ENCODE results near the gene CFAP61.

Gene CFAP61

DNA sequence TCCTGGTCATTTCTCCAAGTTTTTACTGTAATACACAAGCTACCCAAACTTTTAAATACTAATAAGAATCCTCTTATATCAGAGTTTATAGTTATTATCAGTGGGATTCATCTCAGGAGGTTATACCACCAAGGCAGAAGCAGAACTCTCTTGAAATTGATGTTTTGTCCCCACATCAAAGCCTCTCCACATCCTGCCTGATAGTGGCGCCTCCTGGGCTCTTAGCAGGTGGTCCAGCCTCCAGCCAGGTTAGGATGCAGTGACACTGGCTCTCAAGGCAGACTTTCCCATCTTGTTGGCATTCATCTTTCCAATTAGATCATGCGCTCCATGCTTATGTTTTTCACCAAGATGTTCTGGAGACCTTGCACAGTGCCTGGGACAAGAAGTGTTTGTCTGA is 233.7 kb downstream of the CFAP61 start:
- DNase-seq = no peak

DNA sequence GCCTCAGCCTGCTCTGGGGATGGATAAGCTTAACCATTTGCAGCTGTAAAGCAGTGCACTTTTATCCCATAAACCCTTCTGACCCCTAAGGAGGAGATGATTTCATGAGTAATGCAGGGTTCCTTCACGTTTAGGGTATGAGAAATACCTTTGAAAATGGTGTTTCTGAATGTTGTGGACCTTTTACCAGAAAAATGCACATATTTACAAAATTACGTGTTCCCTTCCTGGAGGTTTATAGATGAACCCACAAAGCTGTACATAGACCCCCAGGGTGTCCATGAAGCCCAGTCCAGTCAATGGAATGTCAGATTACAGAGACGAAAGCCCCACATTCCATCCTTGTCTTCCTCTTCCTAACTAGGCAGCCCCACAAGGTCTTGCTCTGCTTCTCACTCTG is 237.0 kb downstream of the CFAP61 start:
- DNase-seq = no peak

DNA sequence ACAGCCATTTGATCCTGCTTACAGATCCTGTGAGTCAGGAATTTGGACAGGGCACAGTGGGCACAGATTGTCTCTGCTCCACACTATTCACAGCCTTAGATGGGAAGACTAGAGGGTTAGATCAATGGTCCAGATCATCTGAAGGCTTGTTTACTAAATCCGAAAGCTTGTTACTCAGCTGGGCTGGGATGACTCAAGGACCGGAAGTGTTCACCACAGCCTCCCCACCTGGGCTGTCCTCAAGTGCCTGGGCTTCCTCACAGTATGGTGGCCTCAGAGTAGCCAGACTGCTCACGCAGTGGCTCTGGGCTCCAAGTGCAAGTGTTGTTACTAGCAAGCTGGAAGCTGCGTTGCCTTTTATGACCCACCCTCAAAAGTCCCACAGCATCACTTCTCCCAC is 240.1 kb downstream of the CFAP61 start:
- no peak for DNase-seq

DNA sequence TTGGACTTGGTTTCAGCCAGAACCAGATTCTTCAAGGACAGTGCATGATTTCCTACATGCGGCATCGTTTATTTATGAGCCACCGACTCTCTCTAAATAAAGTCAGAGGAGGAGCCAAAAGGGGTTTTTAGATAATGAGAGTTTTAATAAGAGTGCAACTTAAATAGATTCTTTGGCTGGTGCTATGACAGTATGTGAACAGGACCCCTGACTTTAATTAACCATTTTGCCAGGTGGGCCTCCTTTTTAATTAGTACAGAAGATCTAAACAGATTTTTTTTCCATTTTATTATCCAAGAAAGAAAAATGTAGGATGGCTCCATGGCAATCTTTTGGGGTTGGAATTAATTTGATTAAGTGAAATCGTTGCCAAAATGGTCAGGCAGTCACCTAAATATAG is 240.8 kb downstream of the CFAP61 start:
- DNase-seq = no peak

DNA sequence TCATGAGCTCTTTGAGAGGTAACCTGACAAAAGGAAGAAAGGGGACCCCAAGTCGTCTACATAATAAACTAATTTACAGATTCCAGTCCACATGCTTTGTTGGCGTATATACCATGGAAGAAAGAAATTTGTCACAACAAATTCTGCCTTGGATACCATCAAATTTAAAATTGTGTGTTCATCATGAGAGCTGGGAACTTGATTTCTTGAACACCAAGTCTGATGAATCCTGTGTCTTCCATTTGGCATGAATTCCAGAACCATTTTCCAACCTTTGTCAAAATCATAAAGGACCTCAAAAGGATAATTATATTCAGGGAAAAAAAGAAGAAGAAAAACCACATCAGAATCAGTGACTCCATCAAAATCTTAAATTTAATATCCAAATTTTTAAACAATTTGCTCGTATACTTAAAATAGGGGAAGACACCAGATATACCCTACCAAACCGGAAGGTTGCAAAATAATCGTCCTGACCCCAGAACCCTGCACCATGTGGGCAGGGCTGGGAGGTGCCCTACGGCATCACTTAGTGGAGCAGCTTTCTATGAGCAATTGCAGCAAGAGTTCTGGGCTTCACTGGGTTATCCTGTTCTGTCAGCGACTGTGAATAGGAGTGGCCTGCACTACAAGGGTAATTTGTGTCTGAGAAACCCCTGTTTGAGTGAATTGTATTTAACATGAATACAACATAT is 241.5 kb downstream of the CFAP61 start:
- no peak for DNase-seq

DNA sequence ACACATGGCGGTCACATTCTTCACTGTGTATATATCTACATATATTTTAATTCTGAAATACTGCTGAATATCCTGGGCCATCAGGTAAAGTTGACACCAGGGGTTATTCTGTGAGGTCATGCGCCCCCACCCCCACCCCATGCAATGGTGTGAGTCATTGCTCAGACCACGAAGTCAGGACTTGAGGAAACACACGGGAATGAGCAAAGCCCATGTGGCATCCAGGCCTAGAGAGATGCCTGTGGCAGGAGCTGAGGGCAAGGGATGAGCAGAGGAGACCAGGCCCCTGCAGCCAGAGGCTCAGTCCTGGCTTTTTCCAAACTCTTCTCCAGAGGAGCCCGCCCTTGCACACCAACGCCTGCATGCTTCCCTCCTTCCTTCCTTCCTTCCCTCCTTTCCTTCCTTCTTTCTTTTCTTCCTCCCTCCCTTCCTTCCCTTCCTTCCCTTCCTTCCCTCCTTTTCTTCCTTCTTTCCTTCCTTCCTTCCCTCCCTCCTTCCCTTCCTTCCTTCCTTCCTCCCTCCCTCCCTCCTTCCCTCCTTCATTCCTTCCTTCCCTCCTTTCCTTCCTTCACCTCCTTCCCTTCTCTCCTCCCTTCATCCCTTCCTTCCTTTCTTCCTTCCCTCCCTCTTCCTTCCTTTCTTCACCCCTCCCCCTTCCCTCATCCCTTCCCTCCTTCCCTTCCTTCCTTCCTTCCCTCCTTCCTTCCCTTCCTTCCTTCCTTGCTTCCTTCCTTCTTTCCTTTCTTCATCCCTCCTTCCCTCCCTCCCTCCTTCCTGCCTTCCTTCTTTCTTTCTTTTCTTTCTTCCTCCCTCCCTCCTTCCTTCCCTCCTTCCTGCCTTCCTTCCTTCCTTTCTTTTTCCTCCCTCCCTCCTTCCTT is 243.5 kb downstream of the CFAP61 start:
- DNase-seq = no peak

DNA sequence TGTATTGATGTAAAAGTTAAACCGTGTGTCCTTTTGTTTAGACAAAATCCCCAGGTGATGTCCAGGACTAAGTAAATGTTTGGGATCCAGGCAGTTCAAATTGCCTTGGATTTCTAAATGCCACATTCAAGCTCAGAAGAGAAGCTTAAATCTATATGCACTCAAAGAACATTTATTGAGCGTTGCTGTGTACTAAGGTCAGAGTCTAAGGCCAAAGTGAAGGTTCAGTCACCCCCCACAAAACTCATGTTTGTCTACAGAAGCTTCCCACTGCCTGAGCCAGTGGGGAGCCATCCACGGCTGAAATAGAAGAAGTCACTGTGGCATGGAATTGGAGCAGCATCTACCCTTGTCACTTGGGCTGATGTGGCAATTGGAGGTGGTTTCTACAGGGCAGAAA is 244.8 kb downstream of the CFAP61 start:
- DNase-seq = no peak

DNA sequence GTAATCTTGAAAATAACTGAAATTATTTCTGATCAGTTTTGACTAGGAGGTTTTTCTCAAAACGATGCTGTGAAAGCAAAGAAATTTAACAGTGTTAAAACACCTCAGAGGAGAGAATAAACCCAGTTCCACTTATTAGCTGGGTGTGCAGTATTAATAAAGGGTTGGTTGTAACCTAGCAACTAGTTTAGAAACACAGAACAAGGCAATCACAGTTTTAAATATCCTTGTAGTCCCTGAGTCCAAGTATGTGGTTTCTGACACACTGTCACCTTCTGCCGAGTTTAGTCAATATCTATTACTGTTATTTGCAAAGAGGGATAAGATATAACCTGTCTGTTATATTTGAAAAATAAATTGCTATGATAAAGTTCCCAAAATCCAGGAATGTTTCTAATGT is 245.4 kb downstream of the CFAP61 start:
- DNase-seq = no peak

DNA sequence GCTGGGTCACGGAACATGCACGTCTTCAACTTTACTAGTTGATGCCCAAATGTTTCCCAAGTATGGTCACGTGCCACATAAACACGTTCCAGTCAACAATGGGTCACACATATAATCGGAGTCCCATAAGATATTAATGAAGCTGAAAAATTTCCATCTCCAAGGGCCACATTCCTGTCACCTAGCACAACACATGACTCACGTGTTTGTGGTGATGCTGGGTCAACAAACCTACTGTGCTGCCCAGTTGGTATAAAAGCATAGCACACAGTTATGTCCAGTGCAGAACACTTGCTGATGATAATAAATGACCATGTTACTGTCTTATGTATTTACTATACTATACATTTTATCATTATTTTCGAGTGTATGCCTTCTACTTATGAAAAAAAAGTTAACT is 247.6 kb downstream of the CFAP61 start:
- no peak for DNase-seq

DNA sequence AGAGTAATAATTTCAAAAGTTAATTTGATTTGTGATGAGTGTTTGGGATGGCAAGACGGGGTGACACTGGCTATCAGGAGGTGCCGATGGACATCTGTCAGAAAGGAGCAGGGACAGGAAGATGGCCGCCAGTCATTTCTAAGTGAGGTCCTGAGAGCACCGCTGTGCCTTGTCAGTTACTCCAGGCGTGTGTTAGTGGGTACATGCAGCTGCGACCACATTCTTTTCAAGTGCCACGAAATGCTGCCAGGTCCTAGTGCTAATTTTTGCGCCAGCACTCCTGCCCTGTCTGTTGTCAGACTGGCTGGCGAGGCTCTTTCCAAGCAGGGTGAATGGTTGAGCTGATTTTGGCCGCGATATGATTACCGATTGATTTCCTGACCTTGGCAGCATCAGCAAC is 251.0 kb downstream of the CFAP61 start:
- no peak for DNase-seq

DNA sequence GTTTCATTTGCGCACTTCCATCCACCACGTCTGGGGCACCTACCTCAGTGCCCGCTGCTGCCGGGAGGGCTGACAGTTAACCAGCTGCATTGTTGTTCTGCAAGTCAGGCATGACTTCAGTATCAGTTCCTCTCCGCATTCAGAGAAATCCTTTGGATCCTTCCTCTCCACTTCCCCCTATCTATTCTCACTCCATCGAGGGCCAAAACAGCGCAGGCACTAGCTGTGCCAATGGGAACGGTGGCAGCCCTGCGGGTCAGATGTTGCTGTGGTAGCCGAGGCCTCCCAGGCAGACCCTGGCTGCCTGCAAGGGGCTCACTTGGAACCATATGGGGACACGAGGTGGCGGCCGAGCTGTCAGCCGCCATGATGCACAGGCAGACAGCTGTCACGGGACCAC is 251.4 kb downstream of the CFAP61 start:
- DNase-seq = no peak

DNA sequence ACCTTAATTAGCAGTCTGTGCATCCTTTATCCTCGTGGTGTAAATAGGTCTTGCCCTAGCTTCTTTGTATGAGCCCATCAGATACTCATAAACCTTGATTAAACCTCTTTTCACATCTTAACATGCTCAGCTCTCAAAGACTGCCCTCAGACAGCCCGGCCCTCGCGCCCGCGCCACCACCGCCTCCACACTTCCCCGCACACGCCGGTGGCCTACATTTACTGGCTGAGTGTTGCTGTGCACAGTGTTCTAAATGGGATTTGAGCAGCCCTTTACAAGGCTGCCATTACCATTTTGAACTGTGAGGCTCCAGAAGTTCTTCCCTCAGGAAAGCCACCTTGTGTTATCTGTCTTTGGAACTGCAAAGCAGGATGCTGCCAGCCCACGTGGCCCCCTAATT is 252.6 kb downstream of the CFAP61 start:
- no peak for DNase-seq

DNA sequence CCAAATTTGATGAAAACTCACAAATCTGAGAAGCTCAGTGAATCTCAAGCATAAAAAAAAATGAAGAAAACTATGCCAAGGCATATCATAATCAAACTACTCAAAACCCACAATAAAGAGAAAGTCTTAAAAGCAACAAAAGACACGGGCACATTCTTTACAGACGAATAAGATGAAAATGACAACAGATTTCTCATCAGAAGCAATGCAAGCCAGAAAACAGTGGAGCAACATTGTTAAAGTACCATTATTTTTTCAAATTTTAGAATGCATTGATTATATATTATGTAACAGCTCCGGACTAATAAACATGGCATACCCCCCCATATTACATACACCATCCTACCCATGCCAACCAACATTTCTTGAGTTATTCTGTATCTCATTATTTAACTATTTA is 260.2 kb downstream of the CFAP61 start:
- no peak for DNase-seq

DNA sequence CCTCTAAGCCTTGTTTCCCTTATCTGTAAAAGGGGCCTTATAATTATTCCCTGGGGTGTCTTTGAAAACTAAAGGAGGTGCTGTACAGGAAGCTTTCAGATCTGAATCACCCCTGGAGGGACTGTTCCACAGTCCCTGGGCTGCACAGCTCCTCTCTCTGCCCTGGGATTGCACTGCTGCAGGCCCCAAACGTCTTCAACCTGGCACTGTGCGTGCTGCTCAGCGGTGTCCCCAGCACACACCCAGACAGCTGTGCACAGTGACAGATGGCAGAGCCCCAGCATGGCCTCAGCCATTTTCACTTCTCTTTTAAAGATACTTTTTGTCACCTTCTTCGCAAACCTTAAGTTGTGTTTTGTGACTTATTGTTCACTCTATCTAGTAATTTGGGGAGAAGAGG is 264.9 kb downstream of the CFAP61 start:
- peak; percentile 56 for DNase-seq

DNA sequence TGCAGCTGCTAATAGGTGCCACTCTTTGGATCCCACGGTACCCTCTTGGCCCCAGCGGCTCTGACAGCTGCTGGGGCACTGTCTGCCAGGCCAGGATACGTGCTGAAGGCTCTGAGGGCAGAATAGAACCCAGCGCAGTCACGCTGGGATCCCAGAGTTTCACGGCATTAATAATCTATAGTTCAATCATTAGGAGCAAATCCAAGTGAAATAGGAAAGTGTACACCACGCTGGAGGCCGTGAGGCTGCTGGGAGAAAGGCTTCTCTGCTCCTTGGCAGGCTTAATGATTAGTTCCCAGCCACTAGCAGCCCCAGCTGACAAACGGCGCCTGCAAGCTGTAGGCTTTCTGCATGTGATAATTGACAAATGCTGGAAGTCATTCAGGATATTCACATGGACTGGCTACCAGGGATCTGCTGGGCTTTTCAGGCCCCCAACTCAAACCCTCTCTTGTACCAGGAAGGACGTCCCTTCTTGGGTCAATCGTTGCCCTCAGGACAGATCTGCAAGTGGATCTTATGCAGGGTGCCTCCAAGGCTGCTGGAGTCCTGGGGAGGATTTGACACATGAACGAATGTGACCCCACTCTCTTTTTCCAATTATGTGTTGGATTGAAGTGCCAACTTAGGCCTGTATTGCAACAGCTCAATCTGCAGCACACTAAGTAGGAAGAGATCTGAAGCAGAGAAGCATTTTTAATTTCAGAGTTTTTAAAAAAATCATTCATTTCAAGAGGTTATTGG is 265.5 kb downstream of the CFAP61 start:
- DNase-seq = peak; percentile 41

DNA sequence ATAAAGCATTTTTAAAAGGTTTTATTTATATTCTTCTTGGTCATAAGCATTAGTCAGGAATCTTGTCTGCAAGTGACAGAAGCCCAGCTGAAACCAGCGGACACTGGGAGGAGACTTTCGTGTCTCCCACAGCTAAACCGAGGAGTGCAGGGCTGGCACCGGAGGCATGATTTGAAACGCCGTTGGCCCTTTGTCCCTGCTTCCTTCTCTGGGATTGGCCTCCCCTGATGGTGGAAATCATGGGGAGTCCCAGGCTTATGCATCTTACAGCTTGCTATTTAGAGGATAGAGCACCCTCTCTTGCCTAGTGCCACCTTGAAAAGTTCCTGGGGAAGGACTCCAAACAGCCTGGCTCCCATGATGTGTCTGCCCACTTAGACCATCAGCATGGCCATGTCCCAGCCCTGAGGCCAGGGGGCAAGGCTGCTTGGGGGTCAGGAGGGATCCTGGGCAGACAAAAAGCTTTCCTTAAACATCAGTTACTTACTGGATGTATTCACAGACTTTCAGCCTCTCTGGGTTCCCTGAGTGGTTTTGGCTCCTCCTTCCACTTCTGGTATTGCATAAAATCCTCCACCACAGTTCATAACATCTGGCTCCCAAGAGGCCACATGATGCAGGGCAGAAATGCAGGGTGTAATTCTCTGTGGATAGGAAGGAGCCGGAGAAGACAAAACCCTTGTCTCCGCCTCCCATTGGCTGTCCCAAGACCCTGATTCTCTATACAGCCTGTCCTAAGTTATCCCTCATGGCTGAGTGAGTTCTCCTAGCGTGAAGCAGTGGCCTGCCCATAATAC is 266.2 kb downstream of the CFAP61 start:
- DNase-seq = no peak

DNA sequence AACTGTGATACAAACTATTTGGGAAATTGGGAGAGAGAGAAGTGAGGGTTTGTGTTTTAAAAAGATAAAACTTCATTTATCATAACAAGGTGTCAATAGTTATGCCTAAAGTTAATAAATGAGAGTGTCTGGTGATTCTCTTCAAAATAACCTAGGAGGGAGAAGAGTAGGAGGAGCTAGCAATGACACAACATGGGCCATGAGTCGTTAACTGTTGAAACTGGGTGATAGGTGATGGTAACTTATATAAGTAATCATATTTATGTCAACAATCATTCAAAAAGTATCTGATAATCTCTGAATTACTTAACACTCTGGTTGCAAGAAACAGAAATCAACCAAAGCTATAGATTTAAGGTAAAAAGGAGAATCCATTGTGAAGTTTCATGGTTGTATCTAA is 268.8 kb downstream of the CFAP61 start:
- DNase-seq = no peak

DNA sequence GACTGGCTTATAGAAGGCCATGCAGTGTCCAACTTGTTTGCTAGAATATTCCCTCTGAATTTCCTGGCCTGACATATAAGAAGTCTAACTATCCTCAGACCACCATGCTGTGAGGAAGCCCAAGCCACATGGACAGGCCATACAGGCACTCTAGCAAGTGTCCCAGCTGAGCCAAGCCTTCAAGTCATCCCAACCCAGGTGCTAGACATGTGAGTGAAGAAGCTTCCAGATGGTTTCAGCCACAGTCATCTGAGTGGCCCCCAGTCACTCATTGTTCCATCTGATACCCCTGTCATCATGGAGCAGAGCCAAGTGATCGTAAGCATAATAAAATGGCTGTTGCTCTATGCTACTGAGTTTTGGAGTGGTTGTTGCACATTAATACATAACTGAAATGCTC is 269.6 kb downstream of the CFAP61 start:
- DNase-seq = no peak

DNA sequence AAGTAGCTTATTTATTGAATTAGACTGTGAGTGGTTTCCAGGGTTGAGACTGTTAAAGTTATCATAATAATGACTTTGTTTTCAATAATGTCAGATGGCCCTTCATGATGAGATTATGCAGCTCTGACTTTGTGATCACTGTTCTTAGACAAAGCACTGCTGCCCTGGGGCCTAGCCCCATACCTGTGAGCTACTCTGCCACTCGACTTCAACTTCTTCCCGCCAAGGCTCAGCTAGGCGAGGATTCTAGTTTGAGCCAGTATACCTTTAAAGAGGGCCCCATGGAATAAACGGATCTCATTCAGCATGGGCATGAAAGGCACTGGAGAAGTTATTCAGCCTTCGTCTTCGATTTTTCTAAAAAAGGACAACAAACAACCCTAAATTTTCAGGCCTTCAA is 270.6 kb downstream of the CFAP61 start:
- no peak for DNase-seq

DNA sequence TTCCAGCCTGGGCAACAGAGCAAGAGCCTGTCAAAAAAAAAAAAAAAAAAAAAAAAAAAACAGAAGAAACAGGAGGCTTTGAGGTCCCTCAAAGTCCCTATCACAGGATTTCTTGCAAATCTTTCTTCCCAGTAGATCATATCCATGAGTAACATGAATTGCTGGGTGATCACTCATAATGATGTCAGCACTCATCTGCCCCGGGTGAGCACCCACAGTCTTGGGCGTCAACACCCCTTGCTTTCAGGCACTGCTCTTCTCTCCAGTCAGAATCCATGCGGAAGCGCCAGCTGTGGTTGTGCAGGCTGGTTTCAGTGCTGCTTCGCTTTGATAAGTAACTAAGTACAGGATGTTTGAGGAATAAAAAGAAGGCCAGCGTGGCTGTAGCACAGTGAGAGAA is 275.4 kb downstream of the CFAP61 start:
- DNase-seq = no peak

DNA sequence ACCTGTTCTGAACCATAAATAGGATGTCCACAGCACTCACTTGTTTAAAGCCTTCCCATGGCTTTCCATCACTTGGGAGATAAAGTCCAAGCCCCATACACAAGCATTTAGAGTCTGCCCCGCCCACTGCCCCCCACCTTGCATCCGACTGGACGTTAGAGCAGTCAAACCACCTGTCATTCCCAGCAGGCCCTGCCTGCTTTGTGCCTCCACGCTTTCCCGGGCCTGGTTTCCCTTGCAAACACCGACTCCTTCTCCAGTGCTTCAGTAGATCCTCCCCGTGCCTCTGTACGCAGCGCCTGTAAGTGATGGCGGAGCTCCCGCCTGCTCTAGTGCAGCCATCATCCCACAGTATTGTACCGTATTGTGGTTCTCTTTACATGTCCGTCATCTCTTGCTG is 277.2 kb downstream of the CFAP61 start:
- no peak for DNase-seq

DNA sequence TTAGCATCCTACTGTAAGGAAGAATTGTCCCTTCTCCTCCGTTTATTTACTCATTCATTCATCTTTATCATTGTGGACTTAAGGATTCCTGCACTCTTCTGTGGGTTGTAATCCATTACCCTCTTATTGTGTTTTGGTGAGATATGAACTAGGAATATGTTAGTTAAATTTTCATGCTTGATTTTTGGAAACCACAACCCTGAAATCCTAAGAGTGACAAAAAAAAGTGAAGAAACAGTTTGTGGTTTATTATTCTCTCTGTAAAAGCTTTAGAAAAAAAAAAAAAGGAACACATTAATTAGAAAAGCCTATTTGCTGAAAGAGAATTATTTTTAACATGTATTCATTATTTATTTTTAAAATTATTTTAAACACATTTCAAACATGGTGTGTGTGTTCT is 278.8 kb downstream of the CFAP61 start:
- DNase-seq = no peak

DNA sequence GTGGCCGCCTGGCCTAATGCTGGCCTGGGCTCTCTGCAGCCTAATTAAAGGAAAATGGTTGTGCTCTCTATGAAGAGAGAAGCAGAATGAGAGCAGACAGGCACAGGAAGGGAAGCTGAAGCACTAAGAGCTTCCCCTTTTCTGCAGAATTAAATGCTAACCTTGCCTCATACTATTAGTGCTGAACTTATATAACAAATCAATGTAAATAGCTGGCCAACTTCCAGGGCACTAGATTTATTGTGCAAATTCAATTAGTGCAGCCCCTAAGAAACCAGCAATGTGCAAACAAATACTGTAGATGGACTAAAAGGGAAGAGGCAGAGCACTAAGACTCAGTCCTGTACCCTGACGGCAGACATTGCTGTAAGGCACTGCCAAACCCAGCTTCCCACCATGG is 279.5 kb downstream of the CFAP61 start:
- no peak for DNase-seq

All from right hindlimb (tissue), 1 donor.